Measurements from ENCODE around the gene MXI1.

The MXI1 gene

DNA sequence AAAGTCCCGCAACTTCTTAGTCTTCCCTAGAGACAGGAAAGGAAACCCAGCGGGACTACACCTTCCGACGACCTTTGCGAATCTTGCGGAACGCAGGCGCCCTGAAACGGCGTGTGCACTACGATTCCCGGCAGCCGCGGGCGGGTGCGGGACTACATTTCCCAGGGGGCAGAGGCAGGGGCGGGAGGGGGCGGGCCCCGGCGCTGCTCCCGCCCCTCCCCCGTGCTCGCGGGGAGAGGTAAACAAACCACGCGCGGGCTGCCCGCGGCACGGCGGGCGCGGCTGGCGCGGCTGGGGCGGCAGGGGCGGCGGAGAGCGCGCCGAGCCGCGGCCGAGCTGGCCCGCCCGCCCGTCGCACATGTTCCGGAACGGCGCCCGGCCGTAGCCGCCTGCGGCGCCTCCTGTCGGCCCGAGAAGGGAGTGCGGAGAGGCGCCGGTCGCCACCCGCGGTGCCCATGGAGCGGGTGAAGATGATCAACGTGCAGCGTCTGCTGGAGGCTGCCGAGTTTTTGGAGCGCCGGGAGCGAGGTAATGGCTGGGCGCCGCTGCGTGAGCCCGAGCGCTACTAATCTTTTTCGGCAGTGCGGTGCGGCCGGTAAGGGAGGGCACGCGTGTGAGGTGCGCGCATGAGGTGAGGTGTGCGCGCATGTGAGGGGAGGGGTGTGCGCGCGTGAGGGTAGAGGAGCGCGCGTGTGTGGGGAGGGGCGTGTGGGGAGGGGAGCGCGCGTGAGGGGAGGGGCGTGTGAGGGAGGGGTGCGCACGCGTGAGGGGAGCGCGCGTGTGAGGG lies 18.5 kb downstream of the MXI1 start:
- peak; percentile 68 for DNase-seq (ENCODE audit: low read depth, low spot score)
- ChIA-PET POLR2A (interaction anchor here (0.6 kb wide), 1 partner anchor 58 kb away, joined by 3 read pairs; no protein-coding TSS in a partner anchor), CTCF (interaction anchor here (1.0 to 1.4 kb wide), 4 partner anchors 12 to 87 kb away, joined by 3 to 5 read pairs (median 4); no protein-coding TSS in a partner anchor)
- TF ChIP-seq CTCF (IDR thresholded peaks at IDR 0.05; ENCODE audit: insufficient read depth, low read length, missing control alignments) = peak; percentile 84
- peak overlapping the region; percentile 79 for H3K4me3 ChIP-seq (ENCODE audit: low read depth, low read length)

DNA sequence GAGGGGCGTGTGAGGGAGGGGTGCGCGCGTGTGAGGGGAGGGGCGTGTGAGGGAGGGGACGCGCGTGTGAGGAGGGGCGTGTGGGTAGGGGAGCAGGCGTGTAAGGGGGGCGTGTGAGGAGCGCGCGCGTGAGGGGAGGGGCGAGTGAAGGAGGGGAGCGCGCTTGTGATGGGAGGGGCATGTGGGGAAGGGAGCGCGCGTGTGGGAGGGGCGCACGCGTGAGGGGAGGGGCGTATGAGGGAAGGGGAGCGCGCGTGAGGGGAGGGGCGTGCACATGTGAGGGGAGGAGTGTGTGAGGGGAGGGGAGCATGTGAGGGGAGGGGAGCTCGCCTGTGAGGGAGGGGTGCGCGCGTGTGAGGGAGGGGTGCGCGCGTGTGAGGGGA lies 19.1 kb downstream of the MXI1 start:
- ChIA-PET POLR2A (interaction anchor here (0.6 kb wide), 1 partner anchor 58 kb away, joined by 3 read pairs; no protein-coding TSS in a partner anchor), CTCF (interaction anchor here (1.0 to 1.4 kb wide), 3 partner anchors 13 to 88 kb away, joined by 3 to 5 read pairs (median 3); no protein-coding TSS in a partner anchor)
- peak overlapping the region; percentile 79 for H3K4me3 ChIP-seq (ENCODE audit: low read depth, low read length)
- no peak for DNase-seq (ENCODE audit: low read depth, low spot score)
- no peak for TF ChIP-seq CTCF (IDR thresholded peaks at IDR 0.05; ENCODE audit: insufficient read depth, low read length, missing control alignments)

DNA sequence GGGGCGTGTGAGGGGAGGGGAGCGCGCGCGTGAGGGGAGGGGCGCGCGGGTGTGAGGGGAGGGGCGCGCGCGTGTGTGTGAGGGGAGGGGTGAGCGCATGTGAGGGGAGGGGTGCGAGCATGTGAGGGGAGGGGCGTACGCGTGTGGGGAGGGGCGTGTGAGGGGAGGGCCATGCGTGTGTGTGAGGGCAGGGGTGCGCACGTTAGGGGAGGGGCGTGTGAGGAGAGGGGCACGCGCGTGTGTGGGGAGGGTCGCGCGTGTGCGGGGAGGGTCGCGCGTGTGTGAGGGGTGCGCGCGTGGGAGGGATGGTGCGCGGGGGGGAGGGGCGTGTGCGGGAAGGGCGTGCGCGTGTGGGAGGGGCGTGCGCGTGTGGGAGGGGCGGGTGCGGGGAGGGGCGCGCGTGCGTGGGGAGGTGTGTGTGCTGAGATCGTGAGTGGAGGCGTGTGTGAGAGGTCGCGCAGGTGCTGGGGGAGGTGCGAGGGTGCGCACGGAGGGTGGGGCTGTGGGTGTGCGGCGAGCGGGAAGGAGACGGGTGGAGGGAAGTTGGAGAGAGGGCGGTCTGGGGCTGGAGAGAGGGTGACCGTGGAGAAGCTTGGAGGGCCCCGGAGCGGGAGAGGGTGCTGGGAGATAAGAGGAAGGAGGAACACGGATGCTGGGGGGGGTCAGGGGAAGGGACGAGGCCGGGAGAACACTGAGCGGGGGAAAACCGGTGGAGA lies 19.7 kb downstream of the MXI1 start:
- DNase-seq (ENCODE audit: low read depth, low spot score) = no peak
- no peak for TF ChIP-seq CTCF (IDR thresholded peaks at IDR 0.05; ENCODE audit: insufficient read depth, low read length, missing control alignments)
- CTCF ChIA-PET = interaction anchor here (1.0 kb wide), 1 partner anchor 88 kb away, joined by 3 read pairs; no protein-coding TSS in a partner anchor
- POLR2A ChIA-PET = interaction anchor here (0.6 kb wide), 1 partner anchor 59 kb away, joined by 3 read pairs; no protein-coding TSS in a partner anchor
- peak overlapping the region; percentile 79 for H3K4me3 ChIP-seq (ENCODE audit: low read depth, low read length)

DNA sequence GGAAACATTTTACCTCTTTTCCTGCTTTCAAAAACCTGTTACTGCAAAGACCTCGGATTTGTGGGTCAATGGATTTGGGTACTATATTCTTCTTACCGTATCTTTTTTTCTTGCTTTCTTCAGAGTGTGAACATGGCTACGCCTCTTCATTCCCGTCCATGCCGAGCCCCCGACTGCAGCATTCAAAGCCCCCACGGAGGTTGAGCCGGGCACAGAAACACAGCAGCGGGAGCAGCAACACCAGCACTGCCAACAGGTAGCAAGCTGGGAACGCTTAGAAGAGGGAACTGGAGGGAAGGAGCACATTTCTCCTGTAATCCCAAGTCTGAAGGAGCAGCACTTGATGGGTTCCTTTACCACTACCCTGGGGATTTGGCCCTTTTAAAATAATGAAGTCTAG lies 20.7 kb downstream of the MXI1 start:
- ChIA-PET POLR2A (no interaction called here), CTCF (no interaction called here)
- no peak for DNase-seq (ENCODE audit: low read depth, low spot score)
- TF ChIP-seq CTCF (IDR thresholded peaks at IDR 0.05; ENCODE audit: insufficient read depth, low read length, missing control alignments) = no peak
- H3K4me3 ChIP-seq (ENCODE audit: low read depth, low read length) = no peak overlapping the region

- no peak for TF ChIP-seq CTCF (IDR thresholded peaks at IDR 0.05; ENCODE audit: insufficient read depth, low read length, missing control alignments)
- no peak for DNase-seq (ENCODE audit: low read depth, low spot score)
- no peak overlapping the region for H3K4me3 ChIP-seq (ENCODE audit: low read depth, low read length)
- ChIA-PET CTCF (interaction anchor here (1.3 to 2.9 kb wide), 4 partner anchors 16 to 345 kb away, joined by 4 to 13 read pairs (median 5); no protein-coding TSS in a partner anchor), POLR2A (no interaction called here)
Measured at GRCh38 chr10:110229155-110229554, 21.8 kb downstream of the MXI1 start.

- CTCF ChIA-PET = no interaction called here
- no peak overlapping the region for H3K4me3 ChIP-seq (ENCODE audit: low read depth, low read length)
- POLR2A ChIA-PET = no interaction called here
- no peak for TF ChIP-seq CTCF (IDR thresholded peaks at IDR 0.05; ENCODE audit: insufficient read depth, low read length, missing control alignments)
- no peak for DNase-seq (ENCODE audit: low read depth, low spot score)
Measured at GRCh38 chr10:110233846-110234245, 26.4 kb downstream of the MXI1 start.
